NCI-H1105 treated with DMSO at 0.1 percent for 48 hours (cell line): ENCODE data around the gene POLR1H.
A peak's percentile ranks its signal among the peaks of the same experiment; 100 is the strongest.

Source experiments
- DNase-seq: peaks from one replicate; lab custom pipeline; 2025; lab: John Stamatoyannopoulos, UW

Gene POLR1H

DNA sequence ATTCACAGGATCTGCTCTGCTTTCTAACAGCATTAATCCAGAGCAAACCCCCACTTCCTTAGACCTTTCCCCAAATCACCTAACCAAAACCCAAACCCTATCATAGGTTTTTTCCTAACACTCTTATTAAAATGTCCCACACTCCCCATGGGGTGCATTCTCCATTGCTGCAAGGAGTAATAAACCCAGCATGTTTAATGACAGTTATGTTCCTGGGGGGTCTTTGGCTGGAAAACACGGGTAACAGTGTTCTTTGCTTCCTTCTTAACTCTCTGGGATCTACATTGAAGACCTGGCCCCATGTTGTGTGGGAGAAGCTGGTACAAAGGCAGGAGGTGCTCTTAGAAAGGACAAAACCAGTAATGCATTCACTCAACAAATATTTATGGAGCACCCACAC is 35.8 kb downstream of the POLR1H start:
- no peak for DNase-seq

DNA sequence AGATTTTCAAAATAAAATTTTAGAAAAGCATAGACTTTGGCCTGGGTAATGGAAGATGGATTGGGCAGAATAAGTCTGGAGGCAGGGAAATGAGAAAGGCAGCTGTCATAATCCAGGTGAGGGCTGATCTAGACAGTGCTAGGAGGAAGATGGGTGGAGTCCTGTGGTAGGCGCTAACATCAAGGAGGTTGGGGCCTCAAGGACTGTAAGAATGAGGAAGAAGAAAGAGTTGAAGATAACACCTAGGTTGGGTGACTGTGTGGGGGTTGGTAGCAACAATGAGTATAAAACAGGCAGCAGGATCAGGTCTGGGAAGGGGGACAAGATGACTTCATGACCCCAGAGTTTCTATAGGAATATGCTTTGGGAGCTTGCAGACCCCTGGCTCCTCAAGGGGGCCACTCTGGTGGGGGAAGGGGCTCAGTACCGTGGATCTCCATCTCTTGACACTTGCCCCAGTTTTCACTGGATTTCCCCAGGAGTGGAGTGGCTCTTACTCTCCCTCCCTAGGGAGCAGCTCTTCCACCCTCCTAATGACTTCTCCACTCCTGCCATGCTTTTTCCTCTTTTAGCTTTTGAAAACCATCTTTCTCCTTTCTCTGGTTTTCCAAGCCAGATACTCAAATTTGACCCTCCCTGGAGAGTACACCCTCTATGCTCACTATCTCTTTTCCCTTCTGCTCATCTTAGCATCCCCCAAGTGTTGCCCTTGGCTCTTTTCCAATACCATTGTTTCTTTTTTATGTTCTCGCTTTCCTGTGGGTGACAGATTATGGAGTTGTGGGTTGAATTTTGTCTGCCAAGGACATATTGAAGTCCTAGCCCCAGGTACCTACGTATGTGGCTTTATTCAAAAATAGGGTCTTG is 37.1 kb downstream of the POLR1H start:
- DNase-seq: no peak

DNA sequence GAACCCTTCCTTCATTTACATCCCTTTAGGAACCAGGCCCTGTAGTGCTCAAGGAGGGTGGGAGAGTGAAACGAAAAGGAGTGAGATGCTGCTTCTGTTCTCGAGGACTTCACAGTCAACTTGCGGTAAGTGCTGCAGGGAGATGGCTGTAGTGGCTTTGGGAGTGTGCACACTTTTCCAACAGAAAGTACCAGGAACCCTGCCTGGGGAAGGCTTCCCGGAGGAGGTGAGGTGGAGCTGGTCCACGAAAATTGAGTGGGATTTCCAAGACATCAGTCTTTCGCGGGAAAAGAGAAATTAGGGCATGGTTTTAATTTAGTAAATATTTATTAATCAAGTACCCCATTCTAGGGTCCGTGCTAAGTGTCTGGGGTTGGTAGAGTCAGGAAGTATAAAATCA is 39.1 kb downstream of the POLR1H start:
- DNase-seq: no peak

DNA sequence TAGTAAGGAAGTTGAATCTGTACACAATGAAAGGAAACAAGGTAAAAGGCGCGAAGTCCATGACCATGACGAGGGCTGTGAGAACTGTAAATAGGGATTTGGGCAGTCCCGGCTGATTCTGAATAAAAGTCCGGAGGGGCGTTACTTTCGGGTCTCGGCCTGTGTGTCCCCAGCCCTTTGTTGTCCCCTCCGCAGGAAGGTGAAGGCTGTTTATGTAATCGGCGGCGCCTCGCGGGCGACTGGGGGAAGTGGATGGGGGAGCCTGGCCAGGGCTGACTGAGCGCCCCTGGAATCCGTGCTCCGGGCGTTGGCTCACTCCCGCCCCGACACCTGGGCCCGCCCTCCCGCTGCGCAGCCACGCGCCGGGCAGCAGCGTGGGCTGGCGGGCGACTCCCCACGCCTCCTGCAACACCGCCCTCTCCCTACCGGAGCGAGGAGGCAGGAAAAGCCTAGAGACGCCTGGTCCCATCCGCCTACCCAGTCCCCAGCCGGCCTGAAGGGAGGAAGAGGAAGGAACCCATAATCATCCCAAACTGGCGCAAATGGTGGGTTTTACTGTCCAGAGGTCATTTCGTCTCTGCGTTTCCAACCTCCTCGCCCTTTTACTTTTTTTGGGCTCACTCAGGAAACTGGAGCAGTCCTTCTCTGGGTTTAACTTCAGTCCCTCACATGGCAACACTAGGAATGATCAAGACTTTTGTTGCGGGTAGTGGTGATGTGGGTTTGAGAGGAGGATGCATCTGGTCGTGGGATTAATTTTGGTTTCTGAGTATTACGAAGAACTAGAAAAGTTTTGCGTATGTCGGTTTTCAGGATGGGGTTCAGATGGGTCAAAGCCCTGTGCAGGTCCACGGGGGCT is 39.7 kb downstream of the POLR1H start:
- DNase-seq: no peak

DNA sequence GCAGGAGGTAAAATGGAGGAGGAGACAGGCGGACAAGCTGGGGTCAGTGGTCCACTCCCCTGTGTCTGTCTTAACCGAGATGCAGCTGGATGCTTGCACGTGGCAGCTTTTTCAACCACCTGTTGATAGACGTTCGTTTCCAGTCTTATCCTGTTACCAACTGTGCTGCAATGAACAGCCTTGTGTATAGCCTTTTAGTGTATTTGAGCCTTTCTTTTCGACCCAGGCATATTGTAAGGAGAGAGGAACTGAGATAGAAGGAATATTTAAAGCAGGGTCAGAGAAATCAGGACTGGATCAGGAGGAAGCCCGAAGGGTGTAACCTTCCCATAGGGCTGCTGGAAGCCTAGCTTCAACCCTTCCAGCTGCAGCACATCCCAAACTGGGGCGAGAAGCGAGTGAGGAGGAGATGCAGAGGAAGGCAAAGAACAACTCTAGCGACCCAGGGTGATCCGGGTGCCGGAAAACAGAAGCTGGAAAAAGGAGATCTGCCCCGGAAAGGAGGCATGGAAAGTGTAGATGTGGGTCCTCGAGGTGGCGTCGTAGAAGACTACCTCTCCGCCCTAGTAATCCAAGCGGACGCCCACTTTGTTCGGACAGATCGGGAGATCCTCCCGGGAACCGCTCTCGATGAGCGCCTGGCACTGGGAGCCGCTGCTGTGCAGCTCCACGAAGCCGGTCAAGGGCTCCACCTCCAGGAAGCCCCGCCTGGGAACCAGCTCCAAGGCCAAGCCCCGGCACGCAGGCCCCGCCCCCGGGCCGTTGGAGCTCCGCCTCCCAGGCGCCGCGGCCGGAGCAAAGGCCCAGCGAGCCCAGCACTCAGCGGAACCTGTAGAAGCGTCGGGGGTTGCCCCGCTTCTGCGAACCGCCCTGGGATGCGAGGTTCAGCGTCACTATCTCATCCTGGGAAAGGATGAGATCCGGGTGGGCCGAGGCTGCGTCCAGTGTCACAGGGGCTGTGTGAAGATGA is 40.7 kb downstream of the POLR1H start:
- peak; percentile 17 for DNase-seq

DNA sequence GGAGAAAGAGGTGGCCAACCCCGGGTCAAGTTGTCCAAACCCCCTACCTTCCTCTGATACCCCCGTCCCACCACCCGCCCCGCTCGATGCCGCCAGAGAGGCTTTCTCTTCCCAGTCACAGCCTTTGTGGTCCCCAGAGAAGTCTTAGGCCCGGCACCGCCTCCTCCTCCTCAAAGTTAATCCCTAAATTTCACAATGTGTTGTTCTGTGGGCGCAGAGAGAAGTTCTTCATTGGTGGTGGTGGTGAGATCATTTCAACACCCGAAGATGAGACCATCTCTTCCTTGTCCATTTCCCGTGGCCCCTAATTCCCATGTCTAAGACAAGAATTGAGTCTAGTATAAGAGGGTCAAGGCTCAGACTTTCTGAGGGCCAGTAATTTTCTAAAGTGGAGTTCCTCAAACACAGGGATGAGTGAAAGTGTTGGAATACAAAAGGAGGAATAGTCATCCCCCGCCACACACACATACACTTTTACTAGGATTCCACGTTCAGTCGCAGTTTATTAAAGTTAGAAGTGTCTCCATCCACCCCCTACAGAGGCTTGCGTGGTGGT is 41.4 kb downstream of the POLR1H start:
- DNase-seq: no peak

DNA sequence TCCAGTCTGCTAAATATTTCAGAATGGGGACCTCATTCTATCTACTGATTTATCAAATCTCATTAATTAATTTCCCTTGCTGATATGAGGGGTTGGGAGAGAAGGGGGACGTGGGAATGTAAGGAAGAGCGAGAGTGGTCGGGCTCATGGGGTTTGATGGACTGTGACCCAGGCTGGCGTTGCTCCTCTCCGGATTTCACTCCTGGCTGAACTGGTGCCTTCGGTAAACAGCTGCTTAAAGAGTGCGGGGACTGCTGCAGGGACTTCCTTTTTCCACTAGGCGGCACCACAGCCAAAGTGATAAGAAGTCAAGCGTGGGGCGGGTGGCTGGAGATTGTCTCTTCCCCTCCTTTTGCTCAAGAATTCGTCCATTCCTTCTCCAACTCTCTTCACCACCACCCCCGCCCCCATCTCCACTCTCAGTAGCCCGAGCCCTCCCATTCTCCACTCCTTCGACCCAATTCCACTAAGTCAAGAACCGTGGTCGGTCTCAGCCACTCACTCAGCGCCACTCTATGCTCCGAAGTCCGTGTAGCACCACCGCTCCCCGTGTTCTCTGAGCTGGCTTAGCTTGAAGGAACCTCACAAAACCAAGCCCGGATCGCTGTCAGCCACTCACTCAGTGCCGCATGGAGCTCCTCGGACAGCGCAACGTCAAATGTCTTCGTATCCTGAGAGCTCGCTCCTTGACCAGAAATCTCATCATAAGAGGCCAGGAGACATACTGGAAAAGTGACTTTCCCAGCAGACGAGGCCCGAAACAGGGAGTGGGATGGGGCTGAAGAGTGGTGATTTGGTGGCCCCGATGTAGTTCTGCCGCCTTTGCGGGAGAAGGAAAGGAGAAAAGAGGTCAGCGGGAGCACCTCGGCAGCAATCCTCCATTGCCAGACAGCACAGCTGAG is 42.2 kb downstream of the POLR1H start:
- DNase-seq: peak; percentile 74

DNA sequence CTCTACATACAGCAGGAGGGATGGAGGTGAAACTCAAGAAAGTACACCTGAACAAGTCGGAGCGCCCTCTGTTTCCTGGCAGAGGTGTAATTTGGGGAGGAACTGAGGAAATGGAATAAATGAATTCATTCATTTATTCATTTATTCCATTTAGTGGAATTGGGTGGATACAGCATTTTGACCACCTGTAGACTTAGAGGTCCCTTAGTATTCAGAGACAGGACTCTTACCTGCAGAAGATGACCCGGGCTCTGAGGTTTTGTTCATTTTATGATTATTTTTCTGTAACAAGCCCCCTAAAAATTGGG is 42.8 kb downstream of the POLR1H start:
- DNase-seq: no peak

DNA sequence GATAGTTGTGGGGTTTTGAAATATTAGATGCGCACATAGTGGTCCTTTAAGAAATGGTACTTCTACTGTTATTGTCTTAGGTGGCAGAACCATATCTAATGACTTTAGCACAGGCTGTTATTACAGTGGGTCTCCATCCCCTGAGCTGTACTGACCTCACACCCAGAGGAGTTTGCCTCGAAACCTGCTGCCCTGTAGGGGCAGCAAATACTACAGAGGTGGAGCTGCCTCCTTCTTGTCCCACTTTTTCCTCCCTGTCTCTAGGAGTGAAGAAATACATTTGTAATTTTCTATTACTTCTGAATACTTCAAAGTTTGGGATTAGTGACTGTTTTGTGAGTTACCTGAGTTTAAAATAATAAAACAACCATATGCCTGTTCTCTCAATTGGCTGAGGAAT is 43.6 kb downstream of the POLR1H start:
- no peak for DNase-seq

DNA sequence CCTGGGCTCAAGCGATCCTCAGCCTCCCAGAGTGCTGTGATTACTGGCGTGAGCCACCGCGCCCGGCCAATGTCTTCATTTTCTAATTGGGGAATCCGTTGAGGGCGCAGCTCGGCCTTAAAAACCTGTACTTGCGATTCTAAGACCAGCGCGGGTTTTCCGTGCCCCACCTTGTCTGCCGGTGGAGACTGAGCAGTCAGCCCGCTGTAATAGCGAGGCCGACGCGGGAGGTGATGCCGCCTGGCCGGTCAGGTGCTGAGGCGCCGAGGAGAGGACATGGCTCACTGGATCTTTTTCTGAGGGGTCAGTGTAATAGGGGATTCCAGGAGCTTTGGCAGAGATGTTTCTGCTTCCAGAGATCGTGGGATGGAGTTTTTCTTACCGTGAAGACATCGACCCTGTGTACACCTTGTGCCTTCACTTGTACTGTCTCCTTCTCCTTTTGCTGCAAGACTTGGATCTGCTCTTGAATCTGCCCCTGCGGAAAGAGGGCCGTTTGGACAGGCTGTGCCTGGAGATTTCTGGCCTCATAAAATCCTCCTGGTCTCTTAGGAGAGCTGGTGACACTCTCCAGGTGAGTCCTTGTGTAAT is 50.3 kb downstream of the POLR1H start:
- DNase-seq: no peak

DNA sequence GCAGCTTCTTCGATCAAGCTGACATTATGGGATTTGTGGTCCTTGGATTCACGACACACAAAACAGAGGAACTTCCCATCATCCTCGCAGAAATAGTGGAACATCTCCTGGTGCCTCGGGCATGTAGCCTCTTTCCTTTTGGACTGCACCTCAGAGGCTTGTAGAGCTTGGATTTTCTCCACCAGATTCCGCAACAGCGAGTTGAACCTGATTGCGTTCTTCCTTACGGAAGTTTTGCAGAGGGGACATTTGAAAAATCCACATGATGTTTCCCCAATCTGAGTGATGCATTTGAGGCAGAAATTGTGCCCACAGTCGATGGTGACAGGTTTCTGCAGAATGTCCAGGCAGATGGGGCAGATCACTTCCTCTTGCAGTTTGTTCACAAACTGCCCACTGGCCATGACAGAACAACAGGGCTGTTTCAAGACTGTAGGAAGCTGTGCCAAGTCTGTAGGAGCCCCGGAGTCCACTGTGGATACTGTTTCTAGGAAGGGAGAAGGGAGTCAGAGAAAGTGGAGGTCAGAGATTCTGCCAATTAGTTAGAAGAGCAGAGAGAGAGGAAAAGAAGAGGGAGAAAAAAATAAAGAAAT is 51.4 kb downstream of the POLR1H start:
- no peak for DNase-seq

DNA sequence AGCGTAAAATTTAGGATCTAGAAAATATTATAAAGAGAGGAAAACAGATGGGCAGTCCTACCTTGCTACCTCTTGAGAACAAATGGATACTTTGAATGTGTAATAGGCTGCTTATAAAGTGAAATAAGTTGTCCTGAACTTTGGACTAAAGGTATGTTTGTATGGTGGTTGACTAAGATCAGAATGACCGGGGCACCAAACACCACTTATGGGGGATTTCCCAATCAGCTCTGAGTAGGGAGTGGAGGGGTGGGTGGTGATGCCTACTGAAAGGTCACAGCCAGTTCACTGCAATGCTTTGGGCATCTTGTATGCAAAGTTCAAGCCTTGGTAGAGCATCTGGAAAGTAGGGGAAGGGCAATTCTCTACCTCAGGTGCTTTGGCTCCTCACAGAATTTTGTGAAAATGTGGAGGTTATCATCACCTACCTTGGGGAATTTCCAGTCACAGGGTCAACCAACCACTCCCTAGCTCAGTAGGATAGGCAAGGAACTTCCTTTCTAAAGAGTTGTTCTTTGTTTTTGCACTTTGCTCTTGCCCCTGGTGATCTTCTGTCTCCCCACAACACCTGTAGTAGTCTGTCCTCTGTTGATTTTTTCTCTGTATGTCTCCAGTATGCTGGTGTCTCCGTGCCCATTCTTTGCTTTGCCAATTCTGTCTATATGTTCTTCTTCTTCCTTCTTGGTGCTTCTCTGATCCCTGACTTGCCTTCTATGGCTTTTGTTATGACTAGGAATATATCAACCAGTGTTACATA is 52.1 kb downstream of the POLR1H start, which contains the start of gene TRIM31:
Gene TRIM31 (minus strand): TSS at position 88 of the 757 bp plus-strand sequence. CDS start 285 bp downstream, outside the sequence.
- DNase-seq: no peak

DNA sequence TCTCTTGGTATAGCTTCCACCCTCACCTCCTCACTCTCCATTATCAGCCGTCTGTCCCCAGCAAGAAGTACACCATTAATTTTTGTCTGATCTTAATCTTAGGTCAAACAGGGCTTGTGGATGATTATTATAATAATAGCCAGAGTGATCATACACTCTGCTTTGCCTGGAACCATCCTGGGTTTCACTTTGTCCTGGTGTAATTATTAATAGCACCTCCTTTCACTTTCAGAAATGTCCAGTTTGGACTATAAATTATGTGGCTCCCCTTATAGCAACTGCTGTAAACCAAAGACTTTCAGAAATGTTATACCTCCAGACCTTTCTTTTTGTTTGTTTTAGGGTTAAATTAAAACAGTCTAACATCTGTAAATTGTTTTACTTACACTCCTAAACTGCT is 52.8 kb downstream of the POLR1H start:
- DNase-seq: no peak
